Gastrocnemius medialis (tissue), 4 donors: ENCODE results near the gene KIF17. TPM values are rescaled to one million over a fixed set of nuclear protein-coding genes. Genes with fewer than 3 reads are reported as not detected.

Source experiments
- ATAC-seq, 2 donors: fragments of 150-250 bp; one replicate each; pipeline ENCODE4 v1.9.1; 2016
- DNase-seq, 2 donors: peaks; one replicate each; pipeline ENCODE4 v3.0.0-alpha.2; 2019
- H3K27ac ChIP-seq, 4 donors: fragments of 200-600 bp; sonication (generic); 1 replicate in 1 of 4; 2 replicates in 3 of 4; pipeline ENCODE4 v1.5.1; 2016 to 2018; ENCODE audit warnings: mild to moderate bottlenecking in 2 of 4, moderate library complexity in 1 of 4
- H3K27me3 ChIP-seq, 3 donors: fragments of 200-600 bp; sonication (generic) in 2 of 3; 1 replicate in 1 of 3; 2 replicates in 2 of 3; pipeline versions ENCODE4 v1.5.1 to v1.6.0; 2016 to 2019; ENCODE audit warnings: mild to moderate bottlenecking in 1 of 3, moderate library complexity in 1 of 3
- H3K36me3 ChIP-seq, 2 donors: fragments of 200-600 bp; sonication (generic) in 1 of 2; one replicate each; pipeline ENCODE4 v1.5.1; 2017 to 2018
- H3K4me1 ChIP-seq, 2 donors: fragments of 200-600 bp; sonication (generic) in 1 of 2; one replicate each; pipeline ENCODE4 v1.5.1; 2016 to 2017; ENCODE audit warnings: mild to moderate bottlenecking in 2 of 2
- H3K4me3 ChIP-seq, 4 donors: fragments of 200-600 bp; sonication (generic) in 3 of 4; 1 replicate in 1 of 4; 2 replicates in 3 of 4; pipeline ENCODE4 v1.5.1; 2016 to 2019; ENCODE audit warnings: mild to moderate bottlenecking in 2 of 4
- H3K9me3 ChIP-seq, 3 donors: fragments of 200-600 bp; sonication (generic) in 2 of 3; 1 replicate in 1 of 3; 2 replicates in 2 of 3; pipeline ENCODE4 v1.5.1; 2016 to 2019
- CTCF ChIP-seq, 5 experiments: fragments of 450-650 bp in 3 of 5; fragments of 200-600 bp in 2 of 5; sonication (generic) in 2 of 5; IDR thresholded peaks in 4 of 5; conservative IDR thresholded peaks in 1 of 5; 1 replicate in 4 of 5; 2 replicates in 1 of 5; pipeline ENCODE4 v1.5.1; 2016 to 2019; ENCODE audit warnings: antibody characterized with exemption in 5 of 5, mild to moderate bottlenecking in 3 of 5, moderate library complexity in 3 of 5
- POLR2A ChIP-seq, 2 donors: fragments of 450-650 bp; IDR thresholded peaks; one replicate each; pipeline ENCODE4 v1.6.1; 2017; ENCODE audit warnings: antibody characterized with exemption in 2 of 2, mild to moderate bottlenecking in 2 of 2, moderate library complexity in 2 of 2
- in situ Hi-C, 4 donors: fragments of 200-750 bp; cut with MboI; loops; one replicate each; pipeline versions ENCODE4 v1.15.0 to v1.8.0; 2017; ENCODE audit warnings: low sequenced_read_pairs in 4 of 4
- intact Hi-C: fragments of 100-400 bp; cut with DNase I; formaldehyde crosslinking; loops from one replicate; pipeline ENCODE4 v1.15.1; 2023; ENCODE audit warnings: low total_unique reads
- total RNA-seq, 4 donors: library from RNA; depleted of rRNA; stranded (reverse); fragments of >200 nt; gene quantifications; one replicate each; pipeline versions ENCODE4 v1.1.0 to v1.2.3, GENCODE V29; 2016

KIF17 gene
- total RNA-seq, 4 donors from 2014 or later: 2.6 to 3.8 (median 3.0) TPM

GRCh38 chr1:20640183-20640597 lies 77.6 kb downstream of the KIF17 start:
- in situ Hi-C loops (no loop called here), intact Hi-C loops (loop anchor here (1.0 kb wide), 1 partner anchor 118 kb away; no protein-coding TSS in a partner anchor)
- Histone ChIP-seq H3K4me1 (peaks cover 8% of the 10 kb centered on the region in 2 donors), H3K27ac (no peak overlapping the region), H3K9me3 (no peaks in the 10 kb centered on the region), H3K36me3 (peaks cover 0 to 77% of the 10 kb centered on the region in 2 donors), H3K4me3 (no peak overlapping the region), H3K27me3 (no peaks in the 10 kb centered on the region)
- DNase-seq: no peak
- TF ChIP-seq POLR2A (IDR thresholded peaks at IDR 0.05) (no peak), CTCF (IDR thresholded peaks at IDR 0.05 in 4 of 5, conservative IDR thresholded peaks at IDR 0.05 in 1 of 5) (peak; percentile 46 to 81 (median 72))
- peak in 1 of 2 donors; percentile 48 for ATAC-seq

- TF ChIP-seq CTCF (IDR thresholded peaks at IDR 0.05 in 4 of 5, conservative IDR thresholded peaks at IDR 0.05 in 1 of 5) (no peak), POLR2A (IDR thresholded peaks at IDR 0.05) (no peak)
- ATAC-seq: no peak
- H3K27ac ChIP-seq: peak overlapping the region in 1 of 4 donors; percentile 99
- no peaks in the 10 kb centered on the region for H3K27me3 ChIP-seq
- in situ Hi-C loops (loop anchor here in 3 of 4 donors (5.0 kb wide), 1 partner anchor 115 kb away; no protein-coding TSS in a partner anchor), intact Hi-C loops (loop anchor here (10.0 kb wide), 1 partner anchor 282 kb away; no protein-coding TSS in a partner anchor)
- H3K4me1 ChIP-seq: peaks cover 19 to 22% of the 10 kb centered on the region in 2 donors
- H3K9me3 ChIP-seq: no peaks in the 10 kb centered on the region
- no peak overlapping the region for H3K4me3 ChIP-seq
- no peak for DNase-seq
- H3K36me3 ChIP-seq: peaks cover 0 to 44% of the 10 kb centered on the region in 2 donors
Measured at GRCh38 chr1:20636785-20637347, 80.9 kb downstream of the KIF17 start.

GRCh38 chr1:20634594-20635084 lies 83.2 kb downstream of the KIF17 start:
- in situ Hi-C loops: loop anchor here in 3 of 4 donors (5.0 kb wide), 1 partner anchor 112 kb away; no protein-coding TSS in a partner anchor
- intact Hi-C loops: loop anchor here (5.0 to 10.0 kb wide), 2 partner anchors 127 to 280 kb away; partner anchors contain the start of gene MUL1
- ATAC-seq (peak; percentile 81 to 84), DNase-seq (peak; percentile 63 to 86)
- TF ChIP-seq POLR2A (IDR thresholded peaks at IDR 0.05) (peak in 1 of 2 donors; percentile 26), CTCF (IDR thresholded peaks at IDR 0.05 in 4 of 5, conservative IDR thresholded peaks at IDR 0.05 in 1 of 5) (no peak)
- Histone ChIP-seq H3K4me1 (peaks cover 17 to 22% of the 10 kb centered on the region in 2 donors), H3K9me3 (no peaks in the 10 kb centered on the region), H3K36me3 (peaks cover 0 to 23% of the 10 kb centered on the region in 2 donors), H3K4me3 (peak overlapping the region; percentile 79 to 96 (median 88)), H3K27me3 (no peaks in the 10 kb centered on the region), H3K27ac (peak overlapping the region; percentile 93 to 99 (median 97))

GRCh38 chr1:20634065-20634593 lies 83.7 kb downstream of the KIF17 start:
- Histone ChIP-seq H3K4me3 (peak overlapping the region; percentile 79 to 96 (median 88)), H3K4me1 (peaks cover 17 to 22% of the 10 kb centered on the region in 2 donors), H3K36me3 (peaks cover 0 to 18% of the 10 kb centered on the region in 2 donors), H3K27ac (peak overlapping the region; percentile 93 to 99 (median 97)), H3K9me3 (no peaks in the 10 kb centered on the region), H3K27me3 (no peaks in the 10 kb centered on the region)
- no peak for TF ChIP-seq CTCF (IDR thresholded peaks at IDR 0.05 in 4 of 5, conservative IDR thresholded peaks at IDR 0.05 in 1 of 5)
- ATAC-seq (peak; percentile 1 to 14), DNase-seq (no peak)
- intact Hi-C loops (loop anchor here (5.0 to 10.0 kb wide), 2 partner anchors 127 to 279 kb away; partner anchors contain the start of gene MUL1), in situ Hi-C loops (no loop called here)
